Panc1 (cell line): Measurements from ENCODE around the gene MYO18B.

Source experiments
- CTCF ChIP-seq: fragments of 450-650 bp; IDR thresholded peaks from 2 replicates; pipeline ENCODE4 v1.5.1; 2017; ENCODE audit warnings: mild to moderate bottlenecking
- POLR2AphosphoS5 ChIP-seq: IDR thresholded peaks from 2 replicates; pipeline ENCODE4 v1.6.1; 2012; ENCODE audit warnings: mild to moderate bottlenecking, low read depth, low read length, moderate library complexity
- SIN3A ChIP-seq: IDR thresholded peaks from 2 replicates; pipeline ENCODE4 v1.6.1; 2012; ENCODE audit warnings: low read depth, mild to moderate bottlenecking, low read length, moderate library complexity, borderline replicate concordance; ENCODE audit not compliant: insufficient read depth

- TF ChIP-seq CTCF (no peak), POLR2AphosphoS5 (no peak), SIN3A (no peak)
Observed at GRCh38 chr22:26023104-26023775, 281.3 kb downstream of the MYO18B start.
